GM18870 (cell line): ENCODE measurements around the gene ADD2.
"Not testable (repeated sequence)": the region's sequence is repeated elsewhere in the genome, so short reads cannot be mapped to it uniquely, and the experiment has no call there.

Source experiments
- ATAC-seq: cut with Tn5 transposase; IDR thresholded peaks from one replicate; pipeline ENCODE4 v1.9.1; 2021; ENCODE audit warnings: moderate library complexity; ENCODE audit not compliant: unreplicated experiment

Gene ADD2

GRCh38 chr2:70676301-70677035 lies 91.5 kb downstream of the ADD2 start:
- no peak for ATAC-seq

- ATAC-seq: no peak
Measured at GRCh38 chr2:70675862-70676261, 92.1 kb downstream of the ADD2 start.

- ATAC-seq: no peak
Measured at GRCh38 chr2:70674636-70675430, 93.2 kb downstream of the ADD2 start.

GRCh38 chr2:70673041-70673647 lies 94.9 kb downstream of the ADD2 start:
- ATAC-seq: no peak

DNA sequence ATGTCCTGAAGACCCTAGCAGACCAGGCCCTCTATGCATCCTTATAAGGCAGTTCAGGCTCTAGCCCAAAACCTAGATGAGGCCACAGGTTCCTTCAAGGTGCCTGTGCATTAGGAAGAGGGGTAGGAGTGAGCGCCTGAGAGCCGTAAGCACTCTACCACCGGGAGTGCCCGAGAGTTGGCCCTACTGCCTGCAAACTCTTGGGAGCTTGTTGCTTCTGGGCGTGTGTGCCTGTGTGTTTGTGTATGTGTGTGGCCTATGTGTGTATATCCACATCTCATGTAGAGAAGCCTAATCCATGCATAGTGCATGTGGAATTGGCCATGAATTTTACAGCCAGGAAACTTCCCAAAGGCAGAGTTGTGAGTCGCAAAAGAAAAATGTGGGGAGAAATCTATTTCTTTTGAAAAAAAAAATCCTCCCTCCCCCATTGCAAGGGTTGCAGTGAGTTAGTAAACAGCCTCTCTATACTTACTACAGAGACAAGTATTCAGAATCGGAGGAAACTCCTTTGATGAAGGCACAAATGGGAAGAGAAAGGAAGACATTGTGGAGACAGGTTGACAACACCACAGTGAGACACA lies 96.8 kb downstream of the ADD2 start:
- ATAC-seq: no peak

- ATAC-seq: no peak
Measured at GRCh38 chr2:70670626-70671025, 97.4 kb downstream of the ADD2 start.

DNA sequence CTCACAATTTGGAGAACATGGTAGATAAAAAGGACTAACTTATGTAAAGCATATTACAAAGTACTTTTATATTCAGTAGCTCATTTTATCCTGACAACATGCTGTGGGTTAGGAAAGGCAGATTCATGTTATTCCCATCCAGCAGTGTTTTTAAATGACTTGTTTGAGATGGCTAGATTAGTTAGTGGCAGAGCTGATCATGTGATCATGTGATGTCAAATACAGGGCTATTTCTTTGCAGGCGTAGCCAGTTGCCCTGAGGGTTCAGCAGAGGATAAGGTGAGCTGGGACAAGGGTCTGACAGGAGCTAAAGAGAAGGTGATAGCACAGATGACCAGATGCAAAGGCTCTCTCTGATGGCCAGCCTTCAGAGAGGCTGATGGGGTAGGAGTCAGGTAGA lies 97.8 kb downstream of the ADD2 start:
- ATAC-seq: no peak

- ATAC-seq: no peak
Measured at GRCh38 chr2:70668911-70669310, 99.1 kb downstream of the ADD2 start.

GRCh38 chr2:70668432-70668831 lies 99.6 kb downstream of the ADD2 start:
- ATAC-seq: no peak

DNA sequence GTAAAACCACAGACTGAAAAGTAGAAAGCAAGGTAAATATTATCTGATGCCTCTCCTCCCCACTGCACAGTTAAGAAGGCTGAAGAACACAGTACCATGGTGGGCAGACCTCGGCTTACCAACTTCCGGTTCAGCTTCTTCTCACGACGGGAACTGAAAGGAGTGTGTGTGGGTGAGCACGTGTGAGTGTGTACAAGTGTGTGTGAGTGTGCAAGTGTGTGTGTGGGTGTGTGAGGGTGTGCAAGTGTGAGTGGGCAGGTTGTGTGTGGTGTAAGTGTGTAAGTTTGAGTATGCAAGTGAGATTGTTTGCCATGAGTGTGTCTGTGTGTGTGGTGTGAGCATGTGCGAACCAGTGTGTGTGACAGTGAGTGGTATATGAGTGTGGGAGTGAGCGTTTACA lies 103.5 kb downstream of the ADD2 start:
- ATAC-seq: no peak

DNA sequence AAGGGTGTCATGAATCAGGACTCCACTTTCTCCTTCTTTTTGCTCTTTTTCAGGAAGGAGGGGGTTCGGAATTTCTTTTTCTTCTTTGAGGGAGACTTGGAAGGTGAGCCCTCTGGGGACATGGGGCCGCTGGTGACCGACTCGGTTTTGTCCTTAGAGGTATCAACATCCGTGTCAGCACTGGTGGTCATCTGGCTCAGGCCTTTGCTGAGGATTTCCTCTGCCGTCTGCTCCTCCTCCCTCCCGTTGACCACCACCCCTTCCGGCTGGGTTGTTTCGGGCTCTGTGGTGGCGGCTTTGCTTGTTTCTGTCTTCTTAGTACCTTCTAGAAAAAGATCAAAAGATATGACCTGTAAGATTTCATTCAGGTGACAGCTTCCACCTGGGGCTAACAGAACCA lies 104.6 kb downstream of the ADD2 start:
- ATAC-seq: no peak

DNA sequence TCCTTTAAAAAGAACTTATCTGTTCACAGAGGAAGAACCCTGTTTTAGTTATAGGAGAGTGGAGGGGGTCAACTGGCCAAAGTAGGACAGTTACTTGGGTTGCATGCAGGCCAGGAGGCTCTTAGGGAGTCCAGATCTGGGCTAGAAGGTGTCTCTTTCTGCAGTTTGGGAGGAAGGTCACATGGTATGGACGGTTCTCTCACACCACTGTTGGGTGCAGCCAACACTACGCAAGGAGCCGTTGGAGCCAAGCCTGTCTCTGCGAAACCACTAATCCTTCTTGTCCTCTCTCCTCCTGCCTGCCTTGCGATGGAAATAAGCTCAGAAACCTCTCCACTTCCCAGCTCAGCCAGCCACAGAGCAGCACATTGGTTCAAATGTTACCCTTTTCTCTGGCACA lies 108.4 kb downstream of the ADD2 start:
- ATAC-seq: no peak

- ATAC-seq: no peak
Measured at GRCh38 chr2:70658476-70658875, 109.5 kb downstream of the ADD2 start.

GRCh38 chr2:70657246-70657645 lies 110.8 kb downstream of the ADD2 start:
- no peak for ATAC-seq

DNA sequence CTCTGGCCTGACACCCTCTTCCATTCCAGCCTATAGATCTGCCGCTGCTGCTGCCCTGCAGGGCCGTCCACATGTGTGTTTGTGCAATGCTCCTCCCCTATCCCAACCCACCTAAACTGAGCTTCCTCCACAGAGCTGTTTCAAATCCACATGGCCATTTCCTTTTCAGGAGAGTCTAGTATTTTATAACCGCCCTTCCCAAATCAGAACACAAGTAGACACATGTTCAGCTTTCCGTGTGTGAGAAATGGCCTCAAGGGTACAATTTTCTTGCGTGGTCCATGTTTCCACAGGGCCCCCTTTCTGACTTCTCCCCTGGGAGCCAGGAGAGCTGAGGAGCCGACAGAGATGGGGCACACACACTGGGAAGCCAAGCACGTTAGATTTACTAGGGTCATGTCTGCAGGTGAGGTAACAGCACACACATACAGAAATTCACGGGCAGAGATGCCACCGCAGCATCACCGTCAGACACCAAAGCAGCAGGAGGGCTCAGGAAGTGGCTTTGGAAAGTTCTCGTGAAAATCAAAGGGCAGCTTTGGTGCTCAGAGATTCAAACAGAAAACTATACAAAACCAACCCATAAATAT lies 111.5 kb downstream of the ADD2 start:
- no peak for ATAC-seq

GRCh38 chr2:70655786-70656185 lies 112.2 kb downstream of the ADD2 start:
- ATAC-seq: no peak

DNA sequence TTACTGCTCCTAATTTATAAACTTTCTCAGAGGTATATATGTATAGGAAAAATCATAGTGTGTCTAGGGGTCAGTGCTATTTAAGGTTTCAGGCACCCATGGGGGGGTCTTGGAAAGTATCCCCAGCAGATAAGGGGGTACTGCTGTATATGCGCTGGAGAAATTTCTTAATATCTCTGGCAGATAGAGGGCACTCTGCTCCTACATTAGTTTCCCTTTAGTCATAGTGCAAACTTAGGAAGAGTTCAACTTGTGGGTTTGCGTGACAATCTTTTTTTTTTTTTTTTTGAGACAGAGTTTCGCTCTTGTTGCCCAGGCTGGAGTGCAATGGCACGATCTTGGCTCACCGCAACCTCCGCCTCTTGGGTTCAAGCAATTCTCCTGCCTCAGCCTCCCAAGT lies 112.8 kb downstream of the ADD2 start:
- not testable (repeated sequence) for ATAC-seq

GRCh38 chr2:70651727-70652126 lies 116.3 kb downstream of the ADD2 start:
- ATAC-seq: no peak

- ATAC-seq: no peak
Measured at GRCh38 chr2:70651014-70651413, 117.0 kb downstream of the ADD2 start.

DNA sequence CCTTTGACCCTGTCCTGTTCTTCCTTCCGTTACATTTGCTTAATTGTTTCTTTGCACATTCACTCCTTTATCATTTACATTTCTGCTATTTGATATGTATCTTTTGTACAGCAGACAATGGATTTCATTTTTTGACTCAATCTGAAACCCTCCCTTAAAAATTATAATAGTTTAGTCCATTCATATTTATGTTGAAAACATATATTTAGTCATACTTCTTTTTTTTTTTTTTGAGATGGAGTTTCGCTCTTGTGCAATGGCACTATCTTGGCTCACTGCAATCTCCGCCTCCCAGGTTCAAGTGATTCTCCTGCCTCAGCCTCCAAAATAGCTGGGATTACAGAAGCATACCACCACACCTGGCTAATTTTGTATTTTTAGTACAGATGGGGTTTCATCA lies 119.0 kb downstream of the ADD2 start:
- ATAC-seq: no peak

DNA sequence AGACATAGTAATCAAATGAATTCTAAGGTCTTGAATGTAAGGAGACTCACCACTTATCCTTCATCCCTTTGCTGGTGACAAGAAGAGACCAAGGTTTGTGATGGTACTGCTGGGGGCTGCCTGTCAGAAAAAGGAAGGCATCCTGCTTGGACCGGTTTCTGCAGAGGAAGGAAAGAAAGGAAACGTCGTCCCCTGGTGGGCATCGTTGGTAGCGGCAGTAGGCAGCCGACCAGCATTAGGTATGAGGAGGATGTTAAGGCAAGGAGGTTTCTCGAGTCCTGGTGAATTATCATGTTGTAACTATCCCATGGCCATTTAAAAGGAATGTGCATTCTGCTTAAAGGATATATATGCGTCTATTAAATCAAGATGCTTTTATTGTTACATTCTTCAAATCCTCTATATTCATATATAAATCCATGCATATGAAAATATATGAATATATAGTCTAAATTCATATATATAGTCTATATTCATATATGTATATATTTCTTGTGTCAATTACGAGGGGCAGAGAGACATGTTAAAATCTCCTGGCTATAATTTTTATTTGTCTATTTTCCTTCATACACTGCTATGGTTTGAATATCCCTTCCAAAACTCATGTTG lies 120.0 kb downstream of the ADD2 start:
- ATAC-seq: no peak
